Skin of body (tissue), 2 donors: Measurements from ENCODE around the gene RTP2. TPM values are rescaled to one million over a fixed set of nuclear protein-coding genes. Genes with fewer than 3 reads are reported as not detected.

Source experiments
- DNase-seq: peaks from one replicate; lab custom pipeline; 2025; lab: John Stamatoyannopoulos, UW
- total RNA-seq: library from RNA; depleted of rRNA; stranded (reverse); fragments of >200 nt; gene quantifications from one replicate; pipeline ENCODE4 v1.2.3, GENCODE V29; 2014

The RTP2 gene
- total RNA-seq, 1 donor from 2014 or later = not detected

DNA sequence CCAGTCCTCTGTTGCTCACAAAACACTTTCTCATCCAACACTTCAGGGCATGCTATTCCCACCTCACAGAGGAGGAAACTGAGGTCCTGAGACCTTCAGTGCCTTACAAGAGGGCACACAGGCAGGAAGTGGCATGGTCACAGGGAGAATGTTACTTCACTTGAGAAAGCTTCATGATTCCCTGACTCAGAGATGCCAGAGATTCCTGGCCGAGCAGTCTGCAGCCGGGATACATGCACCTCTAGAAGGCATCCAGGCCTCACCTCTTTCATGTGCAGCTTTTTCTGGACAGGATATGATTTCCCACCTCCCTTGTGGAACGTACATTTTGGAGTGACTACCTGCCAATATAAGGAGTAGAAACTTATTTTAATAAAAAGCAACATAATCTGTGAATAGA is 29.3 kb downstream of the RTP2 start:
- DNase-seq = no peak

DNA sequence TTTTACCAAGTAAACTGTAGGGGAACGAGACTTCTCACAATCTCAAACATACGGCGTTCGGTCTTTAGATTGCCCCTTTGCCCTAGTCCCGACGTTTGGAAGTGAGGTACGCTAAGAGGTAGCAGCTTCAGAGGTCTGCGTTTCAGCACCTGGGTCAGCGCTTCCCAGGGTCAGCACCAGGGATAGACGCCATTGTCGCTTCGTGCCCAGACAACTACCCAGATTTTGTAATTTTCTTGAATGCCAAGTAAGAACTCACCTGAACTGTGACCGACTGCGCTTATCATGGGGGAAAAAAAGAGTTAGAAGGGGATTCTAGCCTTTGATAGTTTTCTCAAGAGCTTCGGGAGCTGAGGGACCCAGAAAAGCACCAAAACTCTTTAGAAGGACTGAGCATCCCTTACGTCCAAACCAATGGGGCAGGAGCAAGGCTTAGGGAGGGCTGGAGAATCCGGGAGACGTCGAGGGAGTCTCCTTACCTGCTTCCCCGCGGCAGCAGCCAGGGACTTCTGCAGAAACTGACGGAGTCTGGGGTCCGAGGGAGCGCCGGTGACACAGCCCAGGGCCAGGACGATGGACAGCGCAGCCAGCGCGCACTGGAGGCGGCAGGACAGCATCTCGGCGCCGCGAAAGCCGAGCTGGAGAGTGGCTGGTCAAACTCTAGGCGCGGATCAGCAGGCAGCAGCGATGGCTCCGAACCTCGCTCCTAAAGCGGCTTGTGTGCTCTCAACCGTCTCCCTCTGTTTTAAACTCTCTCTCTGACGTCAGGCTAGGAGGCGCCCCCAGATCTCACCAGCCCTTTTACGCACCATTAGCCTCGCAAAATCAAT is 32.5 kb downstream of the RTP2 start, which contains the start of gene SST:
SST (minus strand) TSS at position 720 of the 830 bp plus-strand sequence; CDS start at position 617, 103 bp downstream.
- DNase-seq = no peak

- DNase-seq = no peak
Observed at GRCh38 chr3:187667526-187667925, 34.8 kb downstream of the RTP2 start.

DNA sequence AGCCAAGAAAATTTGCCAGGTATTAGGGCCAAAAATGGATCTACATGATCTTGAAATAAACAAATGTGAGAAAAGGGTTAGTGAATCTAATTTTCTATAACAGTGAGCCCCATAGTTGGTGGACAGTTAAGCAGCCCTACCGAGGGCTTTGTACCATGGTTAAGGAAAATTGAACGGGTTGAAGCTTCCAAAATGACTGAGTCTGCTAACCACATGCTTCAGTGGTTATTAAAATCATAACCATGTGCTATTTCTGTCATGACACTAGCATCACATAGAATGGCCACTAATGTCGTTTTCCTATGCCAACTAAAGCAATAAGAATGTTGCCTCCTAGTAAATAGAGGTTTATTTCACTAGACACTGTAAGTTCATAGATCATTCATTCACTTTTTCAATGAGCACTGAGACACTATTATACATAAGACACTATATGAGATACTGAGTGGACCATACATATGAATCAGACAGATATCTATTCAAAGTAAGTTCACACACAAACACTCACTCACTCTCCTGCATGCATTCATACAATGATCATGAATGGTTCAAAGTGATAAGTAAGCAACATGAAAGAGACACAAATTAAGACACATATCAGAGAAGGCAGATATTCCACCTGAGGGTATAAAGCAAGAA is 36.5 kb downstream of the RTP2 start:
- no peak for DNase-seq

DNA sequence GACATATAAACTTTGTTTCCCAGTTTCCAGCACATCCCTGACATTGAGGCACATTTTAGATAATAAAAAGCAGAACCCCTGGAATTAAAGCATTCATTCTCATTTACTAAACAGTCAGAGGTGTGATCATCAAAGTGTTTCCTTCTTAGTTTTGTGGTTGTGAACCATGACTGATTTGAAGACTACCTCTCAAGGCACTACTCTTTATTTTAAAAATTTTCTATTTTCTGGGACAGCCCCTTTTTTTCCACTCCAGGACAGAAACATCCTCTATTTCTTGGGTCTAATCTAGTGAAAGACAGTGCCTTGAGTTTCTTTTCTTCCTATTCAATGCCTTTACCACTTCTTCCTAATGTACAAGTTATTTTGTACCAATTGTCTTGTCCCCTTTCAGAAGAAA is 37.3 kb downstream of the RTP2 start:
- no peak for DNase-seq

DNA sequence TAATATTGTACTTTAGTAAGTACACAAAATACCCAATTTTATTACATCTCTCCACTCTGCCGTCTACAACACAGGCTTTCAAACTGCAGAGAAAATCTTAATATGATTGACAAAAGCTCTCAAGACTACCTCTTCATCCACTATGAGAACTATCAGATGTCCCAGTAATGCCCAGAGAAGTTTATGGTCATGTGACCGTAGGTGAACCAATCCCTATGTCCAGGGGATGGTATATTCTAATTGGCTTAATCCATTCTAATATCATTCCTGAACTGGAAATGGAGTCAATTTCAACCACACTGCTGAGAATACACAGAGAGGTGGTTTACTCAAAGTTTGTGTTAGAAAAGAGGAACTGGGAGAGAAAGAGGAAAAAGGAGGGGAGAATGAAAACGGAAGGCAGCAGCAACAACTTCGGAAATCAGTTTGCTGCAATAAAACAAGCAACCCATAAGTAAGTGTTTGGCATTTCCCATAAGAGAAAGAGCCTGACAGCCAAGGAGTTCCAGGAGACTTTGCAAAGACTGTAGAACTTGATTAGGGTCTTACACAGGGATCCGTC is 39.4 kb downstream of the RTP2 start:
- no peak for DNase-seq

- DNase-seq = no peak
Observed at GRCh38 chr3:187661267-187661666, 41.1 kb downstream of the RTP2 start.

DNA sequence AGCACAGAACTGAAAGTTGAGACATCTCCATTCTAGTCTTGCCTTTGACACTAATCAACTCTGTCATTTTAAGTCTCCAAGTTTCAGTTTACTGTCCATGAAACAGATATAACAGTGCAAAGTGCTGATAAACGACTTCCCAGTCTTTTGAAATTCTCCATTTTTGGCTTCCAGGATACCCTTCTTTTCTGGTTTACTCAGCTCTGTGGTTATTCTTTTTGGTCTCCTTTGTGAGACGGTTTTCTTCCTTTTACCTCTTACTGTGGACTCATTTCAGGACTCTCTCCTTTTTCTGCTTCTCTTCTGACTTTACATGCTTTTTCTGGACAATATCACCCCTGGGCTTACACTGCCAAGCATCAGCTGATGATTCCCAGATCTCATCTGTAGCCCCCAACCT is 51.1 kb downstream of the RTP2 start:
- DNase-seq = no peak

Other genes with a start within 250 kb of the RTP2 start
- gene SST, start 32.2 kb downstream of the RTP2 start, total RNA-seq = 0.89 TPM
- 32.2 TPM for gene BCL6, start 42.9 kb upstream of the RTP2 start, total RNA-seq